Embryonic facial prominence (tissue), 1 donor: ENCODE results near the gene TP53AIP1.

Source experiments
- DNase-seq: peaks from one replicate; pipeline ENCODE4 v3.0.0-alpha.2; 2016; ENCODE audit errors: extremely low spot score

The TP53AIP1 gene

GRCh38 chr11:128943428-128943976, 831 bp upstream of the TP53AIP1 start:
- DNase-seq = no peak

- no peak for DNase-seq
These were observed 429 bp downstream of the TP53AIP1 start for GRCh38 chr11:128942272-128942612.

GRCh38 chr11:128941573-128942271, 949 bp downstream of the TP53AIP1 start:
- no peak for DNase-seq

DNA sequence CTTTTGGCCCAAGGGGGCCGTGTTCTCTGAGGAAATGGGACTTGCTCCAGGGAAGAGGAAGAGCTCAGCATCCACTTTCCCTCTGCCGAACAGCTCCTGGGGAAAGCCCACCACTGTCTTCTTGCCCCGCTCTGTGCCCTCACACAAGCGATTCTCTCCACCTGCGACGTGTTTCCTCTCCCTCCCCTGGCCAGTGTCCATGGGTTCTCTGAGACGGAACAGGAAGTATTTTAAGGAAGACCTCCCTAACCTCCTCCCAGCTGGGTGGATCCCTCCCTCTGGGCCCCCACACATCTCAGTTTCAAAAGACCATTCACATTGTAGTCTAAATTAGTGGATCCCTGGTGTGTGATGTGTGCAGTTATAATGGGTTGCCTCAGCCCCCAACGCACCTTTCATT, 1.6 kb downstream of the TP53AIP1 start:
- no peak for DNase-seq

DNA sequence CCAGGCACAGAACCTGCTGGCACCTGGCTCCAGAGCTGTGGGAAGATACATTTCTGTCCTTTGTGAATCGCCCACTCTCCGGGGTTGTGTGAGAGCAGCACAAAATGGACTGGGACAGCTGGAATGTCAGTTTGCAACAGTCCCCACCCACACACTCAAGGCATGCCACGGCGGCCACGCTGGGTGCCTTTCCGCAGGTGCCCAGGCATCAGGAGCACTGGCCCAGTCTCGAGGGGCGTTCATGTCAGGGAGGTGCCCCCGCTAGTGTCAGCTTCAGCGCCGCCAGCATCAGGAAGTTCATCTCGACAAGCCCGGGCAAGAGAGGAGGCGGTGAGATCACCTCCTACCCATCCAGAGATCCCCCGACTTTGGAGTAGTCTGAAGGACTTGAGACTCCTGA, 2.1 kb downstream of the TP53AIP1 start:
- DNase-seq = no peak

DNA sequence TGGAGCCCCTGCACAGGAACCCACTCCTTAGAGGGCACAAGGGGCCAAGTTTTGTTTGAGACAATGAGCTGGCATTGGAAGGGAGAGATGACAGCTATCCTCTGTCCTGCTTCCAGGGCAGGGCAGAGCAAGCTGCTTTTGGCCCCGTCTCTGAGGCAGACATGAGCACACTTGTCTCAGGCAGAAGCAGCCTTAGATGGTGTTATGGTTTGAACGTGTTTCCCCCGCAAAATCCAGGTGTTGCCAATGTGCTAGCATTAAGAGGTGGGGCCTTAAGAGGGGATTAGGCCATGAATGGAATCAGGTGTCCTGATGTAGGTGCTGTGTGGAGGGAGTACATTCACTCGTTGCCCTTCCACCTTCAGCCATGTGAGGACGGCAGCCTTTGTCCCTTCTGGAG, 2.5 kb downstream of the TP53AIP1 start:
- DNase-seq = no peak

DNA sequence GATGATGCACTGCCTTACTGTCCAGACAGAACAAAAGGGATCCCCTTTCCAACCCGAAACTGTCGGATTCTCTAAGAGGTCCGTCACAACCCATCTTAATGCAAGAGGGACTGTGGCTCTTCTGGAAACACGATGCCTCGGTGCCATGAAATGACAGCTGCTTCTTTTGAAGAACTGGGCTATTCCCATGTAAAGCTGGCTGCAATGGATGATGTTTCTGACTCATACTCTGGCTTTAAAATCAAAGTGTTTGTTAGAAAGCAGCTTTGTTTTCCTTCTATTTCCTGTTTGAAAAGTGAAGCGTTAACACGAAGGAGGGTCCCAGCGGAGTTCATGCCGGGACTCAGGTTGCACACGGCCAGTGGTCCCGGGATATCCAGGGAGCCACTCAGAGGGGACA, 3.1 kb downstream of the TP53AIP1 start:
- DNase-seq = no peak

DNA sequence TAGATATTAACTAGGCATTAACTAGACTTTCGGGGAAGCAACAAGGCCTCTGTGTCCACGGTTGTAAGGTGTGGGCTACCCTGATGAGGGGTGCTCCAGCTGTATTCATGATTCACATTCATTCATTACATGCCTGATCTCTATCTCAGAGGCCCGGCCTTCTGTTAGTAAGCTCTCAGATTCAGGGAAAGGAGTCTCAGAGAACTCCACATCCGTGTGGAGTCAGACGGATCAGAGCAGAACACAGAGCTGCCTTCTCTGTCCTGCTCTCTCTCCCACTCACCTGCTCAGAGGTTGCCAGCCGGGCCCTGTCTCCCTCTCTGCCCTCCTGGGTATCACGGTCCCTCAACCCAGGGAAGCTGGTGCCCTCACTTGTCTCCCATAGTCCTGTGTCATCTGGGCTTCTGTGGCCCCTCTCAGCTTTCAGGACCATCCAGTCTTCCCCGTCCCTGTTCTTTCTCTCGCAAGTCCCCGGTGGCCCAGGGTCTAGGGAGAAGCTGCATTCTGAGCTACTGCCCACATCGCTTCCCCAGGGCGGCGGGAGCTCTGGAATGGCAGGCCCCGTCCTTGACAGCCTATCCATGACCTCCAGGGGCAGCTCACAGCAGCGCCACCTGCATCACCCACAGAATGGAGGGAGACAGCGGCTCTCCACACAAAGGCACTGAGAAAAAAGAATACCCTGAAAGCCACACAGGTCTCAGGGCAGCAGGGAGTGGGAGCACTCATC, 4.3 kb downstream of the TP53AIP1 start:
- no peak for DNase-seq

DNA sequence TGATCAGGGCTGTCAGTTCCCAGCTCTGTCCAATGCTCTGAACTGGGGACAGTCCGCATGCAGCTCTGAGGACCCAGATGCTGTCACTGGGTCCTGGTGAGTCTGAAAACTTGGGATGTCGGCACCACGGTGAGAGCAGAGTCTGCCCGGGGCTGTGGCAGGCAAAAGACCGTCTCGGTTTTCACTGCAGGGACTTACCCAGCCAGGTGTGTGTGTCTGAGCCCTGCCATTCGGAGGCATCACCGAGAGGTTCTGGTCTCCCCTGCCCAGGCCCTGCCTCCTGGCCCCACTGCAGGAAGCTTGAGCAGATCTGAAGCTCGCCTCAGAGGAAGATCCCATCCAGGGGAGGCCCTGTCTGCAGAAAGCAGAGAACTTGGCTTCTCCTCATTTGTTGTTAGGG, 5.2 kb downstream of the TP53AIP1 start:
- DNase-seq = no peak

DNA sequence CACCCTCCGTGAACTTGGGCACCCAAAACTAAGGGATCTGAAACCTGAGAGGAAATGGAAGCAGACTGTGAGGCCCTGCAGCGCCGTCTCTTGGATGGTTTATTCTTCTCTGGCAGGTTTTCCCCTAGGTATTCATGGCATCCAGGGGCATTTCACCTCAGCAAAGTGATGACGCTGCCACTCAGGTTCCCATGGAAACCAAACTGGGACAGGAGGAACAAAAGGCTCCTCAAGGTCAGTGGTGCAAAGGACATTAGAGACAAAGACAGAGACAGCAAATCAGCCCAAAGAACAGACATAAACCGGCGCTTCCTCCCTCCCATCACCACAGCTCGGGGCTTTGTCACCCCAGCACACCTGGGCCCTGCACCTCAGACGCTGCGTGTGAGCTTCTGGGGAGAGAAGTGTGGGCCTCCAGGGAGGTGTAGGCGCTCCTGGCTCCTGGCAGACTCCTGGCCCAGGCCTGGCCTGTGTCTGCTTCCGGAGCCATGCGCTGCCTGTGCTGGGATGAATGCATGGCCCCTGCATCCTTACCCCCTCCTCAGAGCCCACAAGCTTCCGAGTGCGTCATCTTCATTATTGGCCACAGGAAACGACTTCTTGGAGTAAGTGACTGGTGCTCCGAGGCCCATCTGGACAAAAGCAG, 5.9 kb downstream of the TP53AIP1 start:
- DNase-seq = no peak

GRCh38 chr11:128934926-128935325, 7.7 kb downstream of the TP53AIP1 start:
- no peak for DNase-seq

DNA sequence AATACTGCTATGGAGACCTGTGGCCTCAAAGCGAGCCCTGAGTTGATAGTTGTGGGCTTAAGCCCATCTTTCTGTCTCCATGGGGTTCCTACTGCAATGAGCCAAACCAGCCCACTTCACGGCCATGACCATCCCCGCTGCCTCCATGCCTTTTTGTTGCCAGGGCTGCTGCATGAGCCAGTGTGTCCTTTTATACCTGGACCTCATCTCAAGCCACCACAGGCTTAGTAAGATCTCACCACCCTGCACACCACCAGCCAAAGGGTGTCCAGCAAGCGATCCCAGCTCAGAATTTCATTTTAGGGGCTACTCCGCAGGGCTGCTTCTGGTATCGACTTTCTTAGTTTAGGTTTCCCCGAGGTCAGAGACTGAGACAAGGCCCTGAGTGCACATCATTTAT, 8.3 kb downstream of the TP53AIP1 start:
- no peak for DNase-seq

- DNase-seq = no peak
These were observed 9.0 kb downstream of the TP53AIP1 start for GRCh38 chr11:128933481-128934178.

DNA sequence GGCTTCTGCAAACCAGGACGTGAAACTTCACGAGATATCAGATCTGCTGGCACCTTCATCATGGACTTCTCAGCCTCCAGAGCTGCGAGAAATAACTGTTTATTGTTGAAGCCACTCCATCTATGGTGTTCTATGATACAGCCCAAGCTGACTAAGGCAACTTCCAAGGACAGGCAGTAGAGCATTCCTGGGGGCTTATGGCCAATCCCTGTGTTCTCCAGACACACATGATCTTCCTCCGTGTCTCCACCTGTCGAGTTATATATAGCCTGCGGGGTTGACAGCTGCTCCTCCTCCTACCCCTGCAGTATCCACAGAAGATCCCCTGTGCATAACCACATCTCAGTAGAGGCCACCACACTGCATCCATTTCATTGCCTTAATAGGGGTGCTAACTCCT, 11.0 kb downstream of the TP53AIP1 start:
- no peak for DNase-seq

DNA sequence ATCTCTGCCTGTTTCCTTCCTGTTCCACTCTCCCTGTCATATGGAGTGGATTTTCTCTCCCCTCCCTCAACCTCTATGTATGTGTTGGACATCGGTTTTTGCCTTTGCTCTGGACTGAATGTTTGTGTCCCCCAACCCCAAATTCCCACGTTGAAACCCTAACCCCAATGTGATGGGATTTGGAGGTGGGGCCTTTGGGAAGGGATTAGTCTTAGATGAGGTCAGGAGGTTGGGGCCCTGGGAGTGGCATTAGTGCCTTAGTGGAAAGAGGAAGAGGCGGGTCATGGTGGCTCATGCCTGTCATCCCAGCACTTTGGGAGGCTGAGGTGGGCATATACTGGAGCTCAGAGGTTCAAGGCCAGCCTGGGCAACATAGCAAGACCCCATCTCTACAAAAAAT, 11.6 kb downstream of the TP53AIP1 start:
- no peak for DNase-seq

- DNase-seq = no peak
These were observed 12.7 kb downstream of the TP53AIP1 start for GRCh38 chr11:128929991-128930390.

- no peak for DNase-seq
These were observed 13.2 kb downstream of the TP53AIP1 start for GRCh38 chr11:128929468-128929867.

- no peak for DNase-seq
These were observed 14.3 kb downstream of the TP53AIP1 start for GRCh38 chr11:128928400-128928799.

DNA sequence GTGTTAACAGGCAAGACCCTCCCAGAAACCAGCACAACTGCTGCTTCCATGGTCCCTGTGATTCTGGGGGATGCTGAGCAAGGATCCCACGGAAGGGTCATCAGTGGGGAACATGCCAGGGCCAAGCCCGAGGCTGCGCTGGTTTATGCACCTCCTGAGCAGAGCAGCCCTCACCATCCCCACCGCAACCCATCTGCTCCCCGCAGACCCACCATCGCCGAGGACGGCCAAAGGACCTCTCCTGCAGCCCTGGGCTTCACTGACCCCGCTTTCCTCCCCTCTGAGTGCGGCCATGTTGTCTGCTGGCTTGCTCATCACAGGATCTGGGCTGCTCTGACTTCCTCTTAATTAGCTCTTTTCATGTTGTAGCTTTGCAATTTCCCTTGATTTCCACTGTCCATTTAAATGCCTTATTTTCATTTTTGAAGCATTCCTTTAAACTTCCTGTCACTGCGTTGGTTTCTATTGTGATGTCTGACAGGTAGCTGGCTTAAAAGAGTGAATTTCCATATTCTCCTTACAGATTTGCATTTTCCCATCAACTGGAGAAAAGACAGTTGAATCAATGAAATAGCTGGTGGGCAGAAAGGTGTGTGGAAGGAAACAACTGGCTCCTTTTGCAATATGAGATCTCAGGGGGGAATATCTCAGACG, 14.9 kb downstream of the TP53AIP1 start:
- DNase-seq = no peak

DNA sequence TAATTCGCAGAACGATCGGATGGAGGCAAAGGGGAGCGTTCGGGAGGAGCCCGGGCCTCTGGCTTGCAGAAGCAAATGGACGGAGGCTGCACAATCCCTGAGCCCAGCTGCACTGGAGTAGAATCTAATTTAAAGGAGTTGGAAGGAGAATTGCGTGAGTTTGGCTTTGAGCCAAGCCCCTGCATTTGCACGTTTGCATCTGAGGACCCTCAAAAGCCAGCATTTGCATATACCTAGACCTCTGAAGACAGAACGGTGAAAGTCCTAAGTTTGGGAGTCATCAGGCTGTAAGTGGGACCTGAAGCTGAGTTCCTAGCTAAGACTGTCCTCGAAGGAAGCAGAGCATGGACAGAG, 15.6 kb downstream of the TP53AIP1 start:
- DNase-seq = no peak

GRCh38 chr11:128926437-128927107, 16.1 kb downstream of the TP53AIP1 start:
- no peak for DNase-seq
